GM18498 (cell line): ENCODE measurements around the gene PPARG.
"Not testable (repeated sequence)": the region's sequence is repeated elsewhere in the genome, so short reads cannot be mapped to it uniquely, and the experiment has no call there.

Source experiments
- ATAC-seq: cut with Tn5 transposase; IDR thresholded peaks from one replicate; pipeline ENCODE4 v1.9.1; 2021; ENCODE audit warnings: mild to moderate bottlenecking, moderate library complexity; ENCODE audit not compliant: unreplicated experiment

PPARG gene

GRCh38 chr3:12456441-12456840 lies 167.6 kb downstream of the PPARG start:
- ATAC-seq: no peak

GRCh38 chr3:12457380-12457779 lies 168.5 kb downstream of the PPARG start:
- ATAC-seq: not testable (repeated sequence)

GRCh38 chr3:12458901-12459300 lies 170.0 kb downstream of the PPARG start:
- no peak for ATAC-seq

GRCh38 chr3:12460127-12460526 lies 171.3 kb downstream of the PPARG start:
- ATAC-seq: no peak

GRCh38 chr3:12461097-12461649 lies 172.3 kb downstream of the PPARG start:
- no peak for ATAC-seq

- no peak for ATAC-seq
Observed at GRCh38 chr3:12462159-12462947, 173.5 kb downstream of the PPARG start.

- ATAC-seq: no peak
Observed at GRCh38 chr3:12463686-12464085, 174.8 kb downstream of the PPARG start.

- no peak for ATAC-seq
Observed at GRCh38 chr3:12464181-12464580, 175.3 kb downstream of the PPARG start.

GRCh38 chr3:12465151-12465835 lies 176.4 kb downstream of the PPARG start:
- no peak for ATAC-seq

- no peak for ATAC-seq
Observed at GRCh38 chr3:12465836-12466225, 177.0 kb downstream of the PPARG start.

- no peak for ATAC-seq
Observed at GRCh38 chr3:12467746-12468145, 178.9 kb downstream of the PPARG start.

GRCh38 chr3:12468276-12468675 lies 179.4 kb downstream of the PPARG start:
- ATAC-seq: no peak

GRCh38 chr3:12468757-12469156 lies 179.9 kb downstream of the PPARG start:
- no peak for ATAC-seq

GRCh38 chr3:12469222-12469621 lies 180.4 kb downstream of the PPARG start:
- not testable (repeated sequence) for ATAC-seq

- no peak for ATAC-seq
Observed at GRCh38 chr3:12470111-12470510, 181.2 kb downstream of the PPARG start.

- ATAC-seq: no peak
Observed at GRCh38 chr3:12470680-12471079, 181.8 kb downstream of the PPARG start.

- no peak for ATAC-seq
Observed at GRCh38 chr3:12471241-12471640, 182.4 kb downstream of the PPARG start.

GRCh38 chr3:12472000-12472610 lies 183.2 kb downstream of the PPARG start:
- no peak for ATAC-seq

- ATAC-seq: no peak
Observed at GRCh38 chr3:12472796-12473195, 183.9 kb downstream of the PPARG start.

GRCh38 chr3:12473511-12473910 lies 184.6 kb downstream of the PPARG start:
- no peak for ATAC-seq

GRCh38 chr3:12476238-12476897 lies 187.5 kb downstream of the PPARG start:
- ATAC-seq: no peak
